GM18873 (cell line): ENCODE data around the gene FAM50B.

Experiments
- ATAC-seq: cut with Tn5 transposase; IDR thresholded peaks from one replicate; pipeline ENCODE4 v1.9.1; 2021; ENCODE audit warnings: mild to moderate bottlenecking, moderate library complexity, moderate number of reproducible peaks; ENCODE audit not compliant: unreplicated experiment, low FRiP score

The FAM50B gene

DNA sequence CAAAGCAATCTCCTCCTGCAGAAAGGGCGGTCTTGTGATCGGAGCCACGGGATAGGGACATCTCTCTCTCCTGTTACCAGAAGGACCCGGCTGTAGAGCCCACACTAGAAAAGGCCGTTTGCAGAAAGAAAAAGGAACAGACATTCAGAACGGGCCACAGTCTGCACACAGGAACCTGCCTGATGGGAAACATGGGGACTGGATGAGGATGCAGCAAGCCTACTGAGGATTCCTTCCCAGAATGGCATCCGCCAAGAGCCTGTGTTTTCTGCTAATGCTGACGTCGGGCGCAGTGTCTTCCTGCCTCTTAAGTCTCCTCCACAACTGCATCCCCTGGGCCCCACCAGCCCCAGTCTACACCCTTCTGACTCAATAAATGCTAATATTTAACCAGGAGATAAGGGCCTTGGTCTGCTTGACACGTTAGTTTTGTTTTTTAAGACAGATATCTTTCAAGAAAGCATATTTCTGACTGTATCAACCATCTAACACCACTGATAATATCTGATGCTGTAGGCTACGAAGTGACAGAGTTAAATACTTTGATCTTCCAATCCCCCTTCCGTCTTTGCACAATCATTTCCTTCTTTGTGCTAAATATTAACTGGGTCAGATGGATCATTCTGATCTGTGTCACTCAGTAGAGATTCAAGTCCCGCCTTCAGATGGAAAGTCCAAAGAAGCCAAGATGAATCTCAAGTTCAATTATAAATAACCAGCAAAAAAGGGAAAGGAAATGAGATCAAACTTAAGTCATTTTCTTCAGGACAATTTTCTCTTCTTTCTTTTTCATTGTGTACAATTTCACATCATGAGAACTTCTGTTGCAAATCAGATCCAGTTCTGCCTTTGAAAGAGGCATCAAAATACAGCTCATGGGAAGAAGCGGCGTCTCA, 20.7 kb downstream of the FAM50B start:
- no peak for ATAC-seq

DNA sequence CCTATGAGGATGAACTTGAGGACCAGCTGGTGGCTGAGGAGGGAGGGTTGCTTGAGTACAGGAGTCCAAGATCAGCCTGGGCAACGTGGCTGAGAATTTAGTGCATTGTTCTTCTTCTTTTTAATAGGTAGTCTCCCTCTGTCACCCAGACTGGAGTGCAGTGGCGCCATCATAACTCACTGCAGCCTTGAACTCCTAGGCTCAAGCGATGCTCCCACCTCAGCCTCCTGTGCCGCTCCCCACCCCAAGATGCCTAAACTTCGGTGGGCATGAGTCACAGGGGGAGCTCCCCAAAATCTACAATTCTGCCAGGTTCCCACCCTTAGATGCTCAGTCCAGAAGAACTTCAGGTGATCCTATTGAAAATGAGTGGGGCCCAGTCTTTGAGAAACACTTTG, 21.4 kb downstream of the FAM50B start:
- no peak for ATAC-seq

DNA sequence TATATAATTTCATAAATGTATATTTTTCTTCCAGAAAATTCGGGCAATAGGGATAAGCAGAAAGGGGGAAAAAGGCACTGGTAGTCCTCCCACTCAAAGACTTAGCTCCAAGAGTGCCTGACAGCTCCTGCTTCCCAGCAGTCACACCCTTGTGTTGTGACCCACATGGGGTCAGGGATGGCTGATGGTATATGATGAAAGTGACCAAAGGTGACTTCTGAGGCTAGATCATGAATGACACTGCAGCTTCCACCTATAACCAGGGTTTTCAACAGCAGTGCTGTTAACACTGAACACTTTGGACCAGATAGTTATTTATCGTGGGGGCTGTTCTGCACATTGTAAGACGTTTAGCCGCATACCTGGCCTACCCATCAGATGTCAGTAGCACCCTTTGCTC, 22.3 kb downstream of the FAM50B start:
- no peak for ATAC-seq

DNA sequence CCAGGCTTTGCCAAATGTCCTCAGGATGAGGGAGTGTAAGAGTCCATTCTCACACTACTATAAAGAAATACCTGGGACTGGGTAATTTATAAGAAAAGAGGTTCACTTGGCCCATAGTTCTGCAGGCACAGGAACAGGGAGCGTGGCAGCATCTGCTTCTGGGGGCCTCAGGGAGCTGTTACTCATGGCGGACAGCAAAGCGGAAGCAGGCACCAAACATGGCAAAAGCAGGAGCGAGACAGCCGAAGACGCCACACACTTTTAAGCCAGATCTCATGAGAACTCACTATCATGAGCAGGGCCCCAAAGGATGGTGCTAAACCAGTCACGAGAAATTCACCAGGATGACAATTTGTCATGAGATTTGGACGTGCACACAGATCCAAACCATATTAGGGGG, 22.8 kb downstream of the FAM50B start:
- no peak for ATAC-seq

DNA sequence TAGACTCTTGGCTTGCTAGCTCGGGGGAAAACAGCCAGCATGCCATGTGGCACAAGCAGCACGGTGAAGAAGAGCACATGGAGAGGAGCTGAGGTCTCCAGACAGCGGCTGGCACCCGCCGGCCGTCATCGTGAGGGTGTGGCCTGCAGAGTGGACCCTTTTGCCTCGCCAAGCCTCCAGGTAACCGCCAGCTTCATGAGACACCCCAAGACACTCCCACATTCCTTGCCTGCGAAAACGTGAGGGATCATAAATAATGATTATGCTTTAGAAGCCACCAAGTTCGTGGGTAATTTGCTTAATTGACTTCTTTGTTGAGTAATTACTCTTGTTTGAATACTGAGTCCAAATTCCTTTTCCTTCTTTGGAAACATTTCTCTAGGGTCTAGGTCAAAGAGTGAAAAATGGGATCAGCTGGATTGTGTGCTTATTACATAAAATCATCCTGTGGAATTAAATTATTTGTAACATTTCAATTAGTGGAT, 23.2 kb downstream of the FAM50B start:
- no peak for ATAC-seq

DNA sequence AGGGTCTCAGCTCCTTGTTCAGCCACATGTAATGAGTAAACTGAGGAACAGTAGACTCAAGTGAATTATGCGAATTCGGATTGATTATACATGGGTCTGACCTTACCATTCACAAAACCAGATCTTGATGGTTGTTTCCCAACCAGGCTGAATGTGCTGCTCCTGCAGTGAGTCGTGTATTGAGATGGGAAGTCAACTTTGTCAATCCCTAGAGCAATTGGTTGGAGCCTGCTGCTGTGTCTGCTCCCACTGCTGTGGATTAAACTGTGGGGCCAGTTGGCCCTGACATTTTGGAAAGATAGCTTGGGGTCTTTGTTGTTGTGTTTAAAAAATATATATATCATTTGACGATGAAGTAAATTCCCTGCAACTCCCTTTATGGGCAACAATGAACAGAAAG, 23.9 kb downstream of the FAM50B start:
- no peak for ATAC-seq

DNA sequence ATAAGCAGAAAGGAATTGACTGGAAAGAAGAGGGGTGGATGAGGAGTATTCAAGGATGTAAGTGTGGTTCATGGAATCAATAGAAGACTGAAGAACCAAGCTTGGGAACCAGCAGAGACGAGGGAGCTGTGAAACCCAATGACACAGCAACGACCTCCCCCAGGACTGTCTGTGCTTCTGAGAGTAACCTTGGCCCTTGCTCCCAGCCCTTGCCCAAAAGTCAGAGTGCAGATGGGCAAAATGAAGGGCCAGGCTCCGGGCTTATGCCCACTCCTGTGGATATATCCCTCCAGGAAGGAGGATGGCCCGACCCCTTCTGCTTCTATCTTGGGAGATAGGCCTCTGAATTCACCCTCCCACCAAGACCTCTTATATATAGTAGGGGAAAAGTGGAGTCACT, 24.9 kb downstream of the FAM50B start:
- ATAC-seq = no peak

DNA sequence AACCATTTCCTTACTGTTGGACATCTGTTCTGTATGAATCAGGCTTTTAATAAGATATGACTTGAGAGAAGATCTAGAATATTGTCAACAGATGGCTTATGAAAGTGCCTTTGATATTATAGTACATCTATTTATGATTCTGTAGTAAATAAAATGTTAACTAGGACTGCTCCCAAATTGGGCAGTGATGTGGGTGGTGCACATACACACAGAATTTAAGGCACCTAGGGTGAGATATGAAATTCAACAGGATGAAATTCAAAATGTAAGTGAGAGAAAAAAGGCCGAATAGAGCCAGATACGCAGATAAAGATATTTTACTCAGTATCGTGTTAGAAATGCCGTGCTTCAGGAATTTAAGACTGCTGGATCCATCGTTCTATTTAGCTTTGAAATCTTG, 26.3 kb downstream of the FAM50B start:
- no peak for ATAC-seq

DNA sequence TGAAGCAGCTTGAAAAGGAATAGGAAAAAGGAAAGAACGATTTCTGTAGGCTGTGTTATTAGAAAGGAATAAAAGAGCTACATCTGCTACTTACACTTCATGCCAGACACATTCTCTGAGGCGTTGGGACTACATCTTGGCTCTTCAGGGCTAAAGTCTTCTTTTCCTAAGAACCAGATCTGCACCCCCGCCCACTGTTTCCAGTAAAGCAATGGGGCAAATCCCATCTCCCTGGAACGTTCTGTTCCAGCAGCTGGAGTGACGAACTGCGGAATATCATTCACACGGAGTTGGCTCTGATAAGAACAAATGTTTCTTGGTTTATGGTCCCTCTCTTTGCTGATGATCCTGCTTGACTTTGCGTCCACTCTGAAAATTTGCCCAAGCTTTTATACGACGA, 26.9 kb downstream of the FAM50B start:
- no peak for ATAC-seq

DNA sequence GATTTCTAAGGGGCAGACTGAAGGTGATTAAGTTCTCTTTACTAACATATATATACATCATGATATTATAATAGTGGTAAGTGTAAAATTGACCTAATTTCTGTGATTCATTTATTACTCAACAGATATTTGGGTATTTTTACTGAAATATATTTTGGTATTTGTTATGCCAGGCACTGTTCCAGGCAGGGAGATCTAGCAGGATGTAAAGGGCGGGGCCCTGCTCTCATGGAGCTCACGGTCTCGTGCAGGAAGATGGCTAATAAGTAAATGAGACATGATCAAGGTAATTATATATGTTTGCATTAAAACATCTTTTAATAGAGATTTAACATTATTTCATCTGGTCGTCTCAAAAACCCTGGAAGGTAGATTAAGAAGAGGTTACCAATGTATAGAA, 27.7 kb downstream of the FAM50B start:
- no peak for ATAC-seq

DNA sequence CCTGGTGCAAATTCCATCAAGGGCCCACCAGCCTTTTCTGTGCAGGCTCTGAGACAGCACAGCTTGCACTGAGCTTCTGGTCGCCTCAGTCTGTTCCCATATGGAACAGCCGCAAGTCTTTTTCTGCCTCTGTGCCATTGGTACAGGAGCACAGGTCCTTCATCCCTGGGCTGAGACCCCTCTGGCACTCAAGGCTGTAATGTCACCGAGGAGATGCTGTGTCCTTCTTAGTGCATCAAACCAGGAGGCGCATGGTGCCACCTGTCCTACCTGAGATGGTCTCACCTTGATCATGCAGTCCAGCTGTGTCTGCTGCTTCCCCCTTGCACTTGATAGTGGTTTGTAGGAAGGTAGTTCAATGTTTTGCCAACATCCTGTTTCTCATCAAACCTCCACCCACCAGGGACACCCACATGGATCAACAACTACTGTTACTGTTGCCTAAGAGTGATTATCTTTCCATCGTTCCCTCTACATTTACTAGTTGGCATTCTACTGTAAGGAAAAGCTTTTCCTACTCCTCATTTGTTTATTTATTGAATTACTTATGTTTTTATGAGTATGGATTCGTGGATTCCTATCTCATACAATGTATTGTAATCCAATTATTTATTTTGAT, 29.0 kb downstream of the FAM50B start:
- ATAC-seq = no peak

DNA sequence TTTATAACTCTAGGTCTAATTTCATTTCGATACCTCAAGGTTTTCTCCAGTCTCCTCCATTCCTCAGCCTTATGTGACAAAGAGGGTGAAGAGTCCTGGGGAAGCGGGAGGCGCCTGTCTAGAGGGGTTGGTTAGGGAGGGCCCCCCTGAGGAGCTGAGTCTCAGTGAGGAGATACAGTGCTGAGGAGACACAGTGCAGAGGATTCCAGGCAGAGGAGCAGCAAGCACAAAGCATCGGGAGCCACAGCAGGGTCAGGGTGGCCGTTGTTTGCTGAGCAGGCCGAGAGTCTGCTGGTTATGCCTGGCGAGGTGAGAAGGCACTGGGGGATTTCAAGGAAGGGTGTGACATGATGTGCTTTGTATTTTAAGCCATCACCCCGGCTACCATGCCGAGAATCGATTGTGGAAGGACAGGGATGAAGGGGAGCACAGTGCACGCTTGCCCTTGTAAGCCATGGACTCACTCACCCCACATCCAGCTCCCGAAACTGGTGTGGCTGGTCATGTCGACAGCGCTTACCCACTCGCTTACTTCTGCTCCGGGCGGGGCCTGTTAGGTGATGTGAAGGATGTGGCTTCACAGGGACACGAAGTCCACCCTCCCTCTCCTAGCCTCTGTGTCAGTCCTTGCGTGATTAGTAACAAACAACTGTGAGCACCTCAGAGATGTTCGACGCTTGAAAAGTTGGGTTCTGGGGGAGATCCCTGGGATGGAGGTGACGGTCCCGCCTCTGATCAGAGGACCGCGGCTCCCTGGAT, 30.2 kb downstream of the FAM50B start:
- ATAC-seq = no peak

DNA sequence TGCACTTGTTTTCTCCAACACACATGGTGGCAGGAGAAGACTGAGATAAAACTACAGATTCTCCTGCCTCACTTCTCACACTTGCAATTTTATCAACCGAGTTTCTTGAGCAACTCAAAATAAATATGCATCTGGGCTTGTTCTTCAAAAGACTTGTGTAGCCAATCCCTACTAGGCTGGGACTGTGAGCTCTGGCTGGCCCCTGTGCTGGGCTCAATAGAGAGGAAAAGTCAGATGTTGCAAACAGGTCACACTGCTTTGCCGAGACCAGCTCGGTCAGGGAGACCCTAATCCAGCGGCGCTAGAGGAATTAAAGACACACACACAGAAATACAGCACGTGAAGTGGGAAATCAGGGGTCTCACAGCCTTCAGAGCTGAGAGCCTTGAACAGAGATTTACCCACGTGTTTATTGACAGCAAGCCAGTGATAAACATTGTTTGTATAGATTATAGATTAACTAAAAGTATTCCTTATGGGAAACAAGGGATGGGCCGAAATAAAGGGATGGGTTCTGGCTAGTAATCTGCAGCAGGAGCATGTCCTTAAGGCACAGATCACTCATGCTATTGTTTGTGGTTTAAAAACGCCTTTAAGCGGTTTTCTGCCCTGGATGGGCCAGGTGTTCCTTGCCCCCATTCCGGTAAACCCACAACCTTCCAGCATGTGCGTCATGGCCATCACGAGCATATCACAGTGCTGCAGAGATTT, 32.7 kb downstream of the FAM50B start:
- ATAC-seq = no peak

DNA sequence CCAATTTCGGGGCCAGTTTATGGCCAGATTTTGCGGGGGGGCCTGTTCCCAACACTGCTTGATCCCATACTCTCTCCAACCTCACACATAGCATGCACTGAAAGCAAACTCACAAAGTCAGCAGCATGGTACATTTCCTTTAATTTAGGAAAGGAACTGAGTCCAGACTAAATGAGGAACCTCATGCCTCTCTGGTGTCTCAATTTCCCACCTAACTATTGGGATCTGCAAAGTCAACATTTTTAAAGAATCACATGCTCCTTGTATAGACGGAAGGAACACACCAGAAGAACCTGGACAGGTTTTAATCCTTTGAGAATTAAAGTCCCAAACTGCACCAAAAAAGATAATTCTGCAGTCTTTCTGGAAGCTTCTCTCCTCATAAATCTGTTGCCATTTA, 33.3 kb downstream of the FAM50B start:
- no peak for ATAC-seq

DNA sequence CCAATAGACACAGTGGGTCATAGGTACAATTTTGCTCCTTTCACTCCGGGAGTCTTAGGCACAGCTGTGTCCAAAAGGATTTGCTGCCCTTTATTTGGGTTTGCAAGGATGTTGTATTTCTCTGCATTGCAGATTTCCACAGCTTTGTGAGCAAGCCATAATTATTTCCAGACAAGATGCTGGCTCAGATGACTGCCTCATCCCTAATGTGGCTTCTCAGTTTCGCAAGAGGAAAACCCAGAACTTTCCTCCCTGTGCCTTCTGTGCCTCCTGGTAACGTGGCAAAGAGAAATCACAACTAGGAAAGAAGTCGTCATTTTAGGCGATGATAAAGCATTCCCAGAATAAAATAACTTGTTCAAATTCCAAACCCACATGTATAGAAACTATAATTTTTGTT, 33.7 kb downstream of the FAM50B start:
- ATAC-seq = no peak

DNA sequence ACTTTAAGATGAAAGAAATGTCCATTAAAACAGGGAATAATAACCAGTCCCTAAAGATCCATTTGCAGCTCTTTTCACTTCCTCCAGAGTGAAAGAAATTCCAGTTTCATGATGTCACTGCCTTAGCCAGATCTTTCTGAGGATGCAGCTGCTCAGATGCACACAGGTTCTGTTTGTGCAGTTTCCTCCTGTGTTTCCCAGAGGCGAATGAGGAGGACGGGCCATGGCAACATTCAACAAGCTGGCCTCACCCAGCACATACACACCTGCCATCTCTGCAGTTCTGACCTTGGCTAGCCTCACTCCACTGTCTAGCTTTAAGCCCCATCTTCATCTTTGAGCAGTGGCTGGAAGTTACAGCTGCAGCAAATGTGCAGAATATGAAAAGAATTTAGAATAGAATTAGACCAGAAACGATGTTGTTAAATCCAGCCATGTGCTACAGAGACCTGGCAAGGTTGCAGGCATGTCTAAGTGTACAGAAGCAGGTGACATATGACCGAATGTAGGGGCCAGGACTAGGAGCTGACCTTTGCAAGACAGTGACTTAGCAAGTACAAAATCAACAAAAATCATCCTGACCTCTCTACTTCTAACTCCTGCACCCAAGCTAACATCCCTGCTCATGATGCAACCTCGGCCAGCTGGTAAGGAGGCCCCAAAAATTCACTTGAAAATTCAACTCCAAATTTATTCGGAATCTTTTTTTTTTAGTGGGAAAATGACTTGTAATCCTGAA, 35.0 kb downstream of the FAM50B start:
- ATAC-seq = no peak

DNA sequence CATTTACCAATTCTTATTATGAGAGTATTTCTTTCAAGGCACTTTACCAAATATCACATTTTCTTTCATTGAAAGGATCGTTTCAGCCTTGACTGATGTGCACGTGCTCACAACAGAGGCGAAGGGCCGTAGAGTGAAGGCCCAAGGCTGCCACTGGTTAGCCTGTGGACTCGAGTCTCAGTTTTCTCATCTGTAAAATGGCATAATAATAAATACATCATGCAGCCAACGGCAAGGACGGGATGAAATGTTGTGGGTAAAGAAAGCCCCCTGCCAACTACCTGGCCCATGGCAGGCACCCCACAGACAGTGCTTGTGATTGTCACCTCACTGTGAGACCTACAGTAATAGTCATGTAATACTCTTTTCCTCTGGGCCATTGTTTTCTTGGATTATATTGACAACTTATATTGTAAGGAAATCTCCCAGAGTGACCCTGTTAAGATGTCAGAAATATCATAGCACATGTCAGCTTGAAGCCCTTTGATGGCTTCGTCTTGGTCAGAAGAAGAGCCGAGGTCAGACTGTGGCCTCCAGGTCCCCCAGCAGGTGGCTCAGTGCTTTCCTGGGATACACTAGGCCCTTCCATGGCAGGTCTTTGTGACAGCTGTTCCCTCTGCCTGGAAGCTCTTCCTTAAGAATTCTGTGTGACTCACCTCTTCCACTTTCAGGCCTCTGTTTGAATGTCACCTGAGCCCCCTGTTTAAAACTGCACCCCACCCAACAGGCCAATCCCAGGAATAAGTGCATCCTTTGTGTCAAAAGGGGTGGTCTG, 36.3 kb downstream of the FAM50B start:
- ATAC-seq = no peak

DNA sequence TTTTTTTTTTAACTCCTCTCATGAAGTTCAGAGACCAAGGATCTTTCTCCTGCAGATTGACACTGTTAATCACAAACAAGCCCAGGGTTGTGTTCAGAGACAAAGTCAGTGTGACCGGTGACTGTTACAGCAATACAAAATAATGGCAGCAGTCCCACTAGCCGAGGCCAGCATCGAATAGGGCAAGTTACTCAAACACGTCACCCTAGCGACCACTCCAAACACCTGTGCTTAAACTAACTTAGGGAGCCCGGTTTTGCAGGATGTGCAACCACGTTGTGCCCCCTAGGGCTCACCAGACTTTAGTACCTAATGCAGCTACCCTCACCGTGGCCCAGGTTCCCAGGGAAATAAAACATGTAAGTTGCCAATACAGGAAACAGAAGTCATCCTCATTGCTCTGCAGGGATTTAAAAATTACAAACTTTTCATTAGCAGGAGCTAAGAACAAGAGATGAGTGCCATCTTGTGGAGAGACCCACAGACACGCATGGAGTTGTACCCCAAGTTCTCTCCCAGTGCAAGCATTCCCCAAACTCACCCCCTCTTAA, 38.1 kb downstream of the FAM50B start:
- no peak for ATAC-seq
